Stimulated activated CD4-positive, alpha-beta T cell treated with anti-CD3 and anti-CD28 coated beads, Interleukin-12 subunit alpha, Interleukin-12 subunit beta, amount 100 ng/mL, for 4 hours (primary cell): ENCODE data around the gene AEBP1.

Experiments
- DNase-seq: peaks from one replicate; pipeline ENCODE4 v3.0.0-alpha.2; 2020

The AEBP1 gene

DNA sequence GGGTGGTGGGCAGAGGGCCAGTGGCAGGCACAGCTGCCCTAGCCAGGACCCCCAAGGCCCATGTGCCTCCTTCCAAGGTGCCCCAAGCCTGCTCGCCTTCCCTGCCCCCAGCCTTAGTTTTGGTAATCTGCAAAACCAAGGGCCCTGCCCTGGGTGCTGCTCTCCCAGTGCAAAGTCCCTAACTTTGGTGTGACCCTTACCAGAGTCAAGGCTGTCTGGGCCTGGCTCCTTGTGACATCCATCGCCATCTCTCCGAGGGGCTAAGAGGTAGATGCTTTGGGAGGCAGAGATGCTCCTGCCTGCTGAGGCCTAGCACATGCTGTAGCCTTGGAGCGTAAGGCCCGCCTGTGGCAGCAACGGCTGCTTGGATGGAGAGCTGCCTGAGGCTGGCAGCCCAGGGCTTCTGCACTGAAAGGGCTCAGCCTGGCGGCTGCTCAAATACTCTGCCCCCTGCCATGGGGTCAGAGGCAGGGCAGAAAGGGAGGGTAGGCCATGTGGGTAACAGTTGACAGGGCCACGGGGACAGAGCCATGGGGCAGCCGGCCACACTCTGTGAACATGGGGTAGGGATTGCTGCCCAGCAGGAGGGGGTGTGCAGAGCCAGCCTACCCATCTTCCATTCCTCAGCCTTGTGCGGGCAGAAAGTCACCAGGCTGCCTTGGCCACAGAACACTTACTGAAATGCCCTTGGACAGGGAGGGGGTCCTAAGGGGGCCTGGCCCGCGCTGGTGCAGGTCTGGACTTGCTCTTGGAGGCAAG is 54.9 kb downstream of the AEBP1 start:
- DNase-seq, result no peak

DNA sequence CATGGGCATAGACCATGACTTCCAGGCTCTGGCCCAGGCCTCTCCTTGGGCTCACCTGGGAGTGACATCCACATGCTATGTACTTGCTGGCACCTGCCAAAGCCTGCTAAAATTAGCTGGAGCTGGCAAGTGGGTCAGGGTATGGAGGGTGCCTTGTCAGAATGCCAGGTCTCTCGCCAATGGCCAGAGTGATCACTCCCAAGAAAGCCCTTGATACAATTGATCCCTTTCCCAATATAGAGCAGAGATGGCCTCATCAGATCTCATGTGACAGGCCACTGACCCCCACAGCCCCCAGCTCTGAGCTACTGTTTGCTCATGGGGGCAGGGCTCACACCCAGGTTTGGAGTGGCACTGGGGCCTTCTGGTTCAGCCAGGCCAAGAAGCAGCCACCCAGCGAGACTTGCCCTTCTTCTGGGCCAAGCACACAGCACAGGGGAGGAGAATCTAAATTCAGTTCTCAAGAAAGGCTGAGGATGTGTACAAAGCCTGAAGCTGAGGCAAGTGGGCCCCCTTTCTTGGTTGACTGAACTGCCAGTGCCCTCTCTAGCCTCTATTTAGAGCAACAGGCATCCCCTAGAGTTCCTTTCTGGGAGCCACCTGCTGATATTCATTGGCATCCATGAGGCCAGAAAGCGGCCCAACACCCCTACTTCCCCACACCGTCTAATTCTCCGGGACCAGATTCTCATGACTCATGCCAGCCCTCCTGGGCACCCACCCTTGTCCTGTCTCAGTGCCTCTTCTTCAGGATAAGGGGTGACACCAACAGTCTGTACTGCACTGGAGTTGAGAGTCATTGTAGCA is 55.9 kb downstream of the AEBP1 start:
- DNase-seq, result no peak

DNA sequence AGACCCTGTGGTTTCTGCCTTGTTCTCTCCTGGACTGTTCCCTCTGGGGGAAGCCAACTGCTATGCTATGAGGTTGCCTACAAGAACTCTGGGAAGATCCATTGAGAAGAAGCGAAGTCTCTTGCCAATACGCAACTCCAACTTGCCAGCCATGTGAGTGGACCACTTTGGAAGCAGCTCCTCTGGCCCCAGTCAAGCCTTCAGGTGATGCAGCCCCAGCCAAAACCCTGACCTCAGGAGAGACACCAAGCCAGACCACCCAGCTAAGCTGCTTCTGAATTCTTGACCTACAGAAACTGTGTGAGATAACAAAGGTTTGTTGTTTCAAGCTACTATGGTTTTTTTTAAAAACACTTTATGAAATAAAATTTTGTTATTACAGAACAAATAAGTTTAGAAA is 57.2 kb downstream of the AEBP1 start:
- no peak for DNase-seq

DNA sequence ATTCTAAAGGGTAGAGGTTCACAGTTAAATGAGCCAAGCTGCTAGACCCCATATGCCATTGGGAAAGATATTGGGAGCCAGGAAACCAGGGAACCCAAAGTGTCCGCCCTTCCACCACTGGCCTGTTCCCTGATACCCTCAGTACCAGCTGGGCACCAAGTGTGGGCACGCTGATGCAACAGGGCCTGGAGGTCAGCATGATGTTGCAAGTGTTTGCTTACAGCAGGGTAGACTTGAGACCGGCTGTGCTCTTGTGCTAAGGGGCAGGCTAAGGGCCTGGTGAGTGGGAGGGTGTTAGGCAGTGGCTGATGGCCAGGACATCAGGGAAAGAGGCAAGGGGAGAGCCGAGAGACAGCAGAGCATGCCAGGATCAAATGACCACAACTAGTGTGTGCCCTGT is 58.0 kb downstream of the AEBP1 start:
- no peak for DNase-seq

DNA sequence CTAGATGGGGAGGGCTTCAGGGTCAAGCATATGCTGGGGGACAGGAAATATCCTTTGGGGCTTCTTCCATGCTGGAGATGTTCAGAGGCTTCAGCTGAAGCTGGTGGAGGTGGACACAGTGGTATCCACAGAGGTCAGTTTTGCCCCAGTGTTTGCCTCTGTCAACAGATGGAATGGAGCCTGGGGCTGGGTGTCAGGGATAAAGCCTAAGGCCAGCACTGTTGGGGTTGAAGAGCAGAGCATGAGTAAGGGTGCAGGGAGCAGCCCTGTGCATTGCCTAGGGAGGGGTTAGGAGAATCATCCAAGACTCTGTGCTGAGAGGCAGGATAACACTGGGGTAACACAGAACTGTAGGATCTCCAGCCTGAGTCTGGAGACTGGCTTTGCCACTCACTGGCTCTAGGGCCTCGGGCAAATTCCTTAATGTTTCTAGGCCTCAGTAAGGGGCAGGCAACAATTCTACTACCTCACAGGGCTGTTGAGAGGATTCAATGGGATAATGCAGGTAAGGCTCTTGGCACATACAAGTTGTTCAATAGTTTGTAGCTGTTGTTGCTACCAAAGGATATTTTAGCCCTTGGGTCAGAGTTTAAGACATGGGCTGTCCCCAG is 58.7 kb downstream of the AEBP1 start:
- no peak for DNase-seq

DNA sequence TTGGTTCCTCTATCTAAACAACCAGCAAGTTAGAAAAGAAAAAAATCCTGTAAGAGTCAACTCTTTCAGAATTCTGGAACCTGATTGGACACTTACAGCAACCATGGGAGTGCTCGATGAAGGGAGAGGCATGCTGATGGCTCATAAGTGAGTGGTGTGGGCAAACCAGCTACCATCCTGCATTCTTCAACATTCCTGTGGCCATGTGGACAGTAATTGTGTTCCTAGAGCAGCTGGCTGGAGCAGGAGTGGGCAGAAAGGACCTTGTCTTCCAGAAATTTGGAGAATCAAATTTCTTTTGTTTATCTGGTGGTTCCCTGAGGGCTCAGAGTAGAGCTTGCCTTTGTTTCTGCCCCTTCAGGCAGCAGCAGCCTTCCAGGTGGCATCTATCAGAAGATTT is 59.4 kb downstream of the AEBP1 start:
- no peak for DNase-seq
